WTC11 (cell line): ENCODE measurements around the gene SLCO4A1. TPM values are rescaled to one million over a fixed set of nuclear protein-coding genes. Genes with fewer than 3 reads are reported as not detected.

Source experiments
- ATAC-seq: fragments of 200-7000 bp; cut with Tn5 transposase; 2 replicates; pipeline ENCODE4 v1.10.0; 2021; ENCODE audit warnings: mild to moderate bottlenecking, moderate library complexity
- CTCF ChIA-PET: fragments of 300-600 bp; sonication (Branson Sonifier 250); formaldehyde crosslinking; loops from one replicate; lab custom pipeline; 2021; ENCODE audit warnings: antibody characterized with exemption; lab: Charles Lee
- POLR2A ChIA-PET: fragments of 350-600 bp; sonication (Branson Sonifier 250); formaldehyde crosslinking; loops from one replicate; lab custom pipeline; 2021; ENCODE audit warnings: antibody characterized with exemption; lab: Charles Lee
- DNase-seq: peaks from one replicate; pipeline ENCODE4 v3.0.0; 2021; ENCODE audit warnings: low spot score
- H3K27ac Mint-ChIP-seq: 2 replicates; pipeline ENCODE4 v1.8.0; 2021; ENCODE audit warnings: mixed read lengths
- H3K27me3 Mint-ChIP-seq: 2 replicates; pipeline ENCODE4 v1.8.0; 2021; ENCODE audit warnings: low read depth, mild to moderate bottlenecking, moderate library complexity, mixed read lengths
- H3K36me3 Mint-ChIP-seq: 2 replicates; pipeline ENCODE4 v1.8.0; 2021; ENCODE audit warnings: mixed read lengths
- H3K4me1 Mint-ChIP-seq: 2 replicates; pipeline ENCODE4 v1.8.0; 2022; ENCODE audit warnings: mixed read lengths
- H3K4me3 Mint-ChIP-seq: 2 replicates; pipeline ENCODE4 v1.8.0; 2021; ENCODE audit warnings: mild to moderate bottlenecking, moderate library complexity, mixed read lengths
- H3K9me3 Mint-ChIP-seq: 2 replicates; pipeline ENCODE4 v1.8.0; 2021; ENCODE audit warnings: mixed read lengths
- AR ChIP-seq: fragments of 250-450 bp; sonication (Bioruptor Pico); IDR thresholded peaks from 2 replicates; pipeline ENCODE4 v1.9.0; 2021; ENCODE audit warnings: mild to moderate bottlenecking
- ARID4B ChIP-seq: sonication (generic); formaldehyde crosslinking; IDR thresholded peaks from 2 replicates; pipeline ENCODE4 v1.8.0; 2023; ENCODE audit warnings: missing genetic modification reagents, mild to moderate bottlenecking, borderline replicate concordance
- FOXJ3 ChIP-seq: sonication (generic); formaldehyde crosslinking; IDR thresholded peaks from 2 replicates; pipeline ENCODE4 v1.9.0; 2021; ENCODE audit warnings: missing genetic modification reagents, mild to moderate bottlenecking, borderline replicate concordance
- KAT7 ChIP-seq: sonication (generic); formaldehyde crosslinking; IDR thresholded peaks from 2 replicates; pipeline ENCODE4 v1.8.1; 2023; ENCODE audit warnings: missing genetic modification reagents, mild to moderate bottlenecking, borderline replicate concordance
- MAX ChIP-seq: sonication (generic); formaldehyde crosslinking; IDR thresholded peaks from 2 replicates; pipeline ENCODE4 v1.8.0; 2022; ENCODE audit warnings: mild to moderate bottlenecking, missing genetic modification reagents
- NFYB ChIP-seq: sonication (generic); formaldehyde crosslinking; conservative IDR thresholded peaks from 2 replicates; pipeline ENCODE4 v1.8.0; 2022; ENCODE audit warnings: low read depth, missing genetic modification reagents
- NR3C1 ChIP-seq: sonication (generic); formaldehyde crosslinking; conservative IDR thresholded peaks from 2 replicates; pipeline ENCODE4 v1.8.1; 2023; ENCODE audit warnings: low read depth, mild to moderate bottlenecking, missing genetic modification reagents
- TP53 ChIP-seq: sonication (generic); formaldehyde crosslinking; IDR thresholded peaks from 2 replicates; pipeline ENCODE4 v1.8.1; 2023; ENCODE audit warnings: mild to moderate bottlenecking, missing genetic modification reagents
- ZNF263 ChIP-seq: sonication (generic); formaldehyde crosslinking; IDR thresholded peaks from 2 replicates; pipeline ENCODE4 v1.8.1; 2022; ENCODE audit warnings: low read depth, mild to moderate bottlenecking, moderate library complexity, missing genetic modification reagents
- ZNF317 ChIP-seq: sonication (generic); formaldehyde crosslinking; IDR thresholded peaks from 2 replicates; pipeline ENCODE4 v1.8.1; 2023; ENCODE audit warnings: low read depth, mild to moderate bottlenecking, moderate library complexity, missing genetic modification reagents, borderline replicate concordance
- ZNF671 ChIP-seq: fragments of 250-450 bp; sonication (Bioruptor Pico); IDR thresholded peaks from 2 replicates; pipeline ENCODE4 v1.8.0; 2021; ENCODE audit warnings: mild to moderate bottlenecking
- total RNA-seq: library from RNA; stranded (reverse); gene quantifications from 3 replicates; pipeline ENCODE4 v1.2.3, GENCODE V29; 2021
- TF ChIP-seq, protein P1 (sequence below): sonication (generic); formaldehyde crosslinking; IDR thresholded peaks from 2 replicates; pipeline ENCODE4 v1.8.1; 2023; ENCODE audit warnings: mild to moderate bottlenecking, missing genetic modification reagents, moderate library complexity
- TF ChIP-seq, protein P2 (sequence below): sonication (generic); formaldehyde crosslinking; conservative IDR thresholded peaks from 2 replicates; pipeline ENCODE4 v1.8.1; 2023; ENCODE audit warnings: mild to moderate bottlenecking, low read depth, missing genetic modification reagents, moderate library complexity

The SLCO4A1 gene
- total RNA-seq, 1 experiment from 2014 or later: 19.9 TPM

DNA sequence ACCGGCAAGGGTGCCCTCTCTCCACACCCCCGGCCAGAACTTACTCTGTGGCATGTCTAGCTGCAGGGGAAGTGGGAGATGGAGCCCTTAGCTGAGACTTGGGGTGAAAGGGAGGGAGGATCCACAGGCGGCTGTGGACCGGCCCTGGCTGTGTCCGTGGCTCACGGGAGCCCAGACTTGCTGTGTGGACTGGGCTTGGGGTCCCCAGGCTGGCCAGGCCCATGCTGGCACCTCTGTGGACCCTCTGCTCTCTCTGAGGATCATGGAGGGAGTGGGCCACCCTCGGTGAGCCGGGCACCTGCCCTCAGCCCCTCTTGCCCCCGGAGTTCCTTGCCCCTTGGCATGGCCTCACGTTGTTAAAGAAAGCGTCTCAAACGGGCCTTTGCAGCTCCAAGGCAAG lies 57.4 kb downstream of the SLCO4A1 start:
- no peak for ATAC-seq
- no peaks in the 10 kb centered on the region for H3K4me1 Mint-ChIP-seq
- ChIA-PET CTCF (interaction anchor here (0.7 to 3.3 kb wide), 5 partner anchors 9 to 194 kb away, joined by 3 to 22 read pairs (median 3); partner anchors contain the start of gene NTSR1), POLR2A (no interaction called here)
- no peak overlapping the region for H3K27ac Mint-ChIP-seq
- no peaks in the 10 kb centered on the region for H3K9me3 Mint-ChIP-seq
- H3K4me3 Mint-ChIP-seq: no peak overlapping the region
- TF ChIP-seq MAX (CRISPR knock-in tag) (no peak), KAT7 (CRISPR knock-in tag) (no peak), TP53 (CRISPR knock-in tag) (no peak)
- TF ChIP-seq, protein P1, sequence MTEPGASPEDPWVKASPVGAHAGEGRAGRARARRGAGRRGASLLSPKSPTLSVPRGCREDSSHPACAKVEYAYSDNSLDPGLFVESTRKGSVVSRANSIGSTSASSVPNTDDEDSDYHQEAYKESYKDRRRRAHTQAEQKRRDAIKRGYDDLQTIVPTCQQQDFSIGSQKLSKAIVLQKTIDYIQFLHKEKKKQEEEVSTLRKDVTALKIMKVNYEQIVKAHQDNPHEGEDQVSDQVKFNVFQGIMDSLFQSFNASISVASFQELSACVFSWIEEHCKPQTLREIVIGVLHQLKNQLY: no peak
- no peaks in the 10 kb centered on the region for H3K36me3 Mint-ChIP-seq
- H3K27me3 Mint-ChIP-seq: peaks cover 3% of the 10 kb centered on the region; the same call in 1 of the 2 replicates
- no peak for DNase-seq

GRCh38 chr20:62700261-62700930 lies 58.1 kb downstream of the SLCO4A1 start:
- ATAC-seq (no peak), DNase-seq (no peak)
- Mint-ChIP-seq H3K27me3 (peaks cover 3% of the 10 kb centered on the region; the same call in 1 of the 2 replicates), H3K9me3 (no peaks in the 10 kb centered on the region), H3K4me1 (no peaks in the 10 kb centered on the region), H3K4me3 (no peak overlapping the region), H3K27ac (no peak overlapping the region), H3K36me3 (no peaks in the 10 kb centered on the region)
- TF ChIP-seq FOXJ3 (CRISPR knock-in tag): no peak
- no peak for TF ChIP-seq ZNF263 (CRISPR knock-in tag)
- TF ChIP-seq ZNF317 (CRISPR knock-in tag): no peak
- no peak for TF ChIP-seq ZNF671
- TF ChIP-seq AR: no peak
- TF ChIP-seq, protein P2, sequence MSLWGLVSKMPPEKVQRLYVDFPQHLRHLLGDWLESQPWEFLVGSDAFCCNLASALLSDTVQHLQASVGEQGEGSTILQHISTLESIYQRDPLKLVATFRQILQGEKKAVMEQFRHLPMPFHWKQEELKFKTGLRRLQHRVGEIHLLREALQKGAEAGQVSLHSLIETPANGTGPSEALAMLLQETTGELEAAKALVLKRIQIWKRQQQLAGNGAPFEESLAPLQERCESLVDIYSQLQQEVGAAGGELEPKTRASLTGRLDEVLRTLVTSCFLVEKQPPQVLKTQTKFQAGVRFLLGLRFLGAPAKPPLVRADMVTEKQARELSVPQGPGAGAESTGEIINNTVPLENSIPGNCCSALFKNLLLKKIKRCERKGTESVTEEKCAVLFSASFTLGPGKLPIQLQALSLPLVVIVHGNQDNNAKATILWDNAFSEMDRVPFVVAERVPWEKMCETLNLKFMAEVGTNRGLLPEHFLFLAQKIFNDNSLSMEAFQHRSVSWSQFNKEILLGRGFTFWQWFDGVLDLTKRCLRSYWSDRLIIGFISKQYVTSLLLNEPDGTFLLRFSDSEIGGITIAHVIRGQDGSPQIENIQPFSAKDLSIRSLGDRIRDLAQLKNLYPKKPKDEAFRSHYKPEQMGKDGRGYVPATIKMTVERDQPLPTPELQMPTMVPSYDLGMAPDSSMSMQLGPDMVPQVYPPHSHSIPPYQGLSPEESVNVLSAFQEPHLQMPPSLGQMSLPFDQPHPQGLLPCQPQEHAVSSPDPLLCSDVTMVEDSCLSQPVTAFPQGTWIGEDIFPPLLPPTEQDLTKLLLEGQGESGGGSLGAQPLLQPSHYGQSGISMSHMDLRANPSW (CRISPR knock-in tag): no peak
- no peak for TF ChIP-seq MAX (CRISPR knock-in tag)
- no peak for TF ChIP-seq NR3C1 (CRISPR knock-in tag)
- CTCF ChIA-PET: interaction anchor here (0.9 to 3.3 kb wide), 2 partner anchors 8 to 122 kb away, joined by 3 to 22 read pairs; partner anchors contain the start of gene NTSR1
- POLR2A ChIA-PET: no interaction called here

GRCh38 chr20:62701161-62702012 lies 59.1 kb downstream of the SLCO4A1 start:
- no peak for TF ChIP-seq ARID4B
- TF ChIP-seq NFYB (CRISPR knock-in tag): no peak
- Mint-ChIP-seq H3K4me3 (no peak overlapping the region), H3K9me3 (no peaks in the 10 kb centered on the region), H3K4me1 (no peaks in the 10 kb centered on the region), H3K27ac (no peak overlapping the region; the same call in 1 of the 2 replicates), H3K36me3 (no peaks in the 10 kb centered on the region), H3K27me3 (peaks cover 3% of the 10 kb centered on the region; the same call in 1 of the 2 replicates)
- POLR2A ChIA-PET: no interaction called here
- CTCF ChIA-PET: no interaction called here
- ATAC-seq: no peak
- no peak for DNase-seq
